K562 treated with DMSO at 1 percent for 12 hours (cell line): ENCODE results near the gene SLC25A2. TPM values are rescaled to one million over a fixed set of nuclear protein-coding genes. Genes with fewer than 3 reads are reported as not detected.

Experiments used
- total RNA-seq: library from RNA; unstranded; fragments of 300-600 nt; gene quantifications from 2 replicates; pipeline ENCODE4 v1.2.3, GENCODE V29; 2022; ENCODE audit not compliant: insufficient read depth

SLC25A2 gene
- total RNA-seq, result not detected in 2 replicates

DNA sequence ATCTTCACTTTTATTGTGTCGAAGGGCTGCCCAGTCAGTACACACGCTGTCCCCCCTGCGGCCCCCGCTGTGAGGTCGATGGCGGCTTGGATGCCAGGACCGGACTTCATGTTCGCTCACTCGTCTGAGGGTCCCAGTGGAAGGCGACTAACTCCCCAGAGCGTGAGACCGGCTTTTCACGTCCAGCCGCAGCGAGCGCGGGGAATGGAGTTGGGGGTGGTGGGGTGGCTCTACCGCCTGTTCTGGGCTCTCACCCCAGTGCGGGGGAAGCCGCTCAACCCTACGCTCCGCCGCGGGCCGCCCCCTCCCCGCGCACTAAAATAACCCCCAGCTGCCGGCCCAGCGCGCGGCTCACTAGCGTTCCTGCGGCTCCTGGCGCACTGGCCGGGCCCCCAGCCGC is at the start of gene SLC25A2:
Gene SLC25A2 (minus strand): TSS at position 294 of the 400 bp plus-strand sequence. CDS start 184 bp downstream, at position 110.

GRCh38 chr5:141349917-141350619 is 46.2 kb upstream of the SLC25A2 start, which contains the start of gene PCDHGB1:
TSS of gene PCDHGB1 (plus strand) at chr5:141350099. CDS start at chr5:141350261, 162 bp downstream.

GRCh38 chr5:141343242-141343952 is 39.5 kb upstream of the SLC25A2 start, which contains the start of gene PCDHGA3:
TSS of gene PCDHGA3 (plus strand) at chr5:141343829. CDS start at chr5:141344034, 205 bp downstream.

GRCh38 chr5:141338538-141339306 is 34.9 kb upstream of the SLC25A2 start, which contains the start of gene PCDHGA2:
TSS of gene PCDHGA2 (plus strand) at chr5:141338760.

DNA sequence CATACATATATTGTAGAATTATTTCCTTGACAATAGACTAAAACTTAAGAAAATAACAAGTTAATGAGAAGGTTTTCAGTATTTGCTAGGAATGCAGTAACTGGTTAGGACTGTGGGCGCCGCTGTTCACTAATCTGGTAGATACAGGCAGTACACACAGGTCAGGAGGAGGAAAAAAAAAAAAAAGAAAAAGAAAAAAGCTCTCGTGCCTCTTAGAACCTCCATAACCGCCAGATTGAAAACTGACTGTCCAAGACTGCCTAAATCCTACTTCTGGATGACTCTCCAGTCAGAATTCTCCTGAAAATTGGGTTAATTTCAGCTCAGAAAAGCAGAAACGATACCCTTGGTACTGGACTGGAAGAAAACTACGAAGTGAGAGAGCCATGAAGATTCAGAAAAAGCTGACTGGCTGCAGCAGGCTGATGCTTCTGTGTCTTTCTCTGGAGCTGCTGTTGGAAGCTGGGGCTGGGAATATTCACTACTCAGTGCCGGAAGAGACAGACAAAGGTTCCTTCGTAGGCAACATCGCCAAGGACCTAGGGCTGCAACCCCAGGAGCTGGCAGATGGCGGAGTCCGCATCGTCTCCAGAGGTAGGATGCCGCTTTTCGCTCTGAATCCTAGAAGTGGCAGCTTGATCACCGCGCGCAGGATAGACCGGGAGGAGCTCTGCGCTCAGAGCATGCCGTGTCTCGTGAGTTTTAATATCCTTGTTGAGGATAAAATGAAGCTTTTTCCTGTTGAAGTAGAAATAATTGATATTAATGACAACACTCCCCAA is 26.6 kb upstream of the SLC25A2 start, which contains the start of gene PCDHGA1:
Gene PCDHGA1 (plus strand): TSS at position 216 of the 782 bp plus-strand sequence.

DNA sequence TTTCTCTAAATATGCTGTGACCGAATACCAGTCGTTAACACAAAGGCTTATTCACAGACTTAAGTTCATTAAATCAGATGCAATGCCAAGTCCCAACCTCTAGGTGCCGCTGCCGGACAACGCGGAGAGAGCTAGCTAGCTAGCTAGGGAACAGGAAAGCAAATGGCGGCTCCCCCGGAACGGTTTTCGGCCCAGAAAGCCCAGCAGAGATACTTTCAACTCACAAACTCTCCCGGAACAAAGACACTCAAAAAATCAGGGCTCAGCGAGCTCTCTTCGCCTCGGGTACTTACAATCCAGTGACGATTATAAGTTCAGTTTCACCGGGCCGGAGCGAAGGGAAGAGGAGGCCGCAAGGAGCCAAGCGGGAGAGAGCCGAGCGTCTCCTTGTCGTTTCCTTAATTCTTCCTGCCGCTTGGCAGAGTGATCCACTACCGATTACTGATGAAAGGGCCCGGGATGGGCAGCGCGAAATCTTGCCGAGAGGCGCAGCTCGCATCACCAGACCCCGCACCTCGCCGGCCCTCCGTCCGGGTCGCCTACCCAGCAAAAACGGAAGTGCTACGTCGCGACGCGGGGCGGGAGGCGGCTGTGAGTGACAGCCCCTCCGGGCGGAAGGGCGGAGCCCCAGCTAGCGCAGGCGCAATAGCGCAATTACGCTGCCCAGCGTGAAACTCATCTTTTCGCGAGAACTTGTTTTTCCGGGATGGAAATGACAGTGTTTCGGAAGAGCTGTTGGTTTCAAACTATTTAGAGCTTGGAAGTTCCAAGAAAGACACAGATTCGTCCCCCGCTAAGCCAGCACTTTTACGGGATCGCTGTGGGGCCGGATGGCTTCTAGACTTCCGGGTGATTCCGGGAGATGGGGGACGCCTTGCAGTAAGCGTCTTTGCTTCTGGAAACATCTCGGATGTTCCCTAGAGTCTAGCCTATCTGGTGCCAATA is 16.6 kb upstream of the SLC25A2 start, which contains the start of gene TAF7:
Gene TAF7 (minus strand): TSS at position 560 of the 945 bp plus-strand sequence. CDS start 740 bp downstream, outside the sequence.

Other genes with a start within 250 kb of the SLC25A2 start
- gene PCDHB2, start 209.4 kb downstream of the SLC25A2 start, total RNA-seq, result 0.14 TPM in 1 of 2 replicates, not detected in the other
- not detected in 2 replicates for gene PCDHB3, start 203.6 kb downstream of the SLC25A2 start, total RNA-seq
- not detected in 2 replicates for gene PCDHB4, start 182.2 kb downstream of the SLC25A2 start, total RNA-seq
- gene PCDHB5, start 168.8 kb downstream of the SLC25A2 start, total RNA-seq, result 0.25 TPM in 1 of 2 replicates, not detected in the other
- gene PCDHB6, start 154.0 kb downstream of the SLC25A2 start, total RNA-seq, result not detected in 2 replicates
- gene PCDHB7, start 131.4 kb downstream of the SLC25A2 start, total RNA-seq, result not detected in 2 replicates
- not detected in 2 replicates for gene PCDHB8, start 126.3 kb downstream of the SLC25A2 start, total RNA-seq
- gene PCDHB16, start 121.7 kb downstream of the SLC25A2 start, total RNA-seq, result 0.15 TPM in 1 of 2 replicates, not detected in the other
- gene PCDHB9, start 116.9 kb downstream of the SLC25A2 start, total RNA-seq, result not detected in 2 replicates
- not detected in 2 replicates for gene PCDHB10, start 111.7 kb downstream of the SLC25A2 start, total RNA-seq
- not detected in 2 replicates for gene PCDHB11, start 104.4 kb downstream of the SLC25A2 start, total RNA-seq
- not detected in 2 replicates for gene PCDHB12, start 95.3 kb downstream of the SLC25A2 start, total RNA-seq
- gene PCDHB13, start 90.1 kb downstream of the SLC25A2 start, total RNA-seq, result 0.26 TPM in 1 of 2 replicates, not detected in the other
- gene PCDHB14, start 80.7 kb downstream of the SLC25A2 start, total RNA-seq, result not detected in 2 replicates
- gene PCDHB15, start 58.7 kb downstream of the SLC25A2 start, total RNA-seq, result 0.33 TPM in 1 of 2 replicates, not detected in the other
- gene TAF7, start 16.7 kb upstream of the SLC25A2 start, total RNA-seq, result 75.1 and 124 TPM in 2 replicates
- 0.19 TPM in 1 of 2 replicates, not detected in the other for gene PCDHGA1, start 26.5 kb upstream of the SLC25A2 start, total RNA-seq
- gene PCDHGA2, start 34.7 kb upstream of the SLC25A2 start, total RNA-seq, result 0.79 TPM in 1 of 2 replicates, not detected in the other
- gene PCDHGA3, start 39.8 kb upstream of the SLC25A2 start, total RNA-seq, result 0.30 and 1.1 TPM in 2 replicates
- 0.28 TPM in 1 of 2 replicates, not detected in the other for gene PCDHGB1, start 46.0 kb upstream of the SLC25A2 start, total RNA-seq
- gene PCDHGA4, start 51.0 kb upstream of the SLC25A2 start, total RNA-seq, result 1.7 TPM in 1 of 2 replicates, not detected in the other
- gene PCDHGB2, start 55.9 kb upstream of the SLC25A2 start, total RNA-seq, result 0.52 TPM in 1 of 2 replicates, not detected in the other
- 0.33 TPM in 1 of 2 replicates, not detected in the other for gene PCDHGA5, start 60.1 kb upstream of the SLC25A2 start, total RNA-seq
- gene PCDHGB3, start 66.2 kb upstream of the SLC25A2 start, total RNA-seq, result 1.2 TPM in 1 of 2 replicates, not detected in the other
- gene PCDHGA6, start 69.8 kb upstream of the SLC25A2 start, total RNA-seq, result 0.13 and 0.52 TPM in 2 replicates
- gene PCDHGA7, start 78.7 kb upstream of the SLC25A2 start, total RNA-seq, result 0.23 TPM in 1 of 2 replicates, not detected in the other
- 0.23 TPM in 1 of 2 replicates, not detected in the other for gene PCDHGB4, start 83.6 kb upstream of the SLC25A2 start, total RNA-seq
- 0.36 and 0.68 TPM in 2 replicates for gene PCDHGA8, start 88.6 kb upstream of the SLC25A2 start, total RNA-seq
- 0.50 and 0.74 TPM in 2 replicates for gene PCDHGB5, start 93.9 kb upstream of the SLC25A2 start, total RNA-seq
- 0.39 TPM in 1 of 2 replicates, not detected in the other for gene PCDHGA9, start 98.7 kb upstream of the SLC25A2 start, total RNA-seq
- gene PCDHGB6, start 104.0 kb upstream of the SLC25A2 start, total RNA-seq, result not detected in 2 replicates
- gene PCDHGA10, start 108.9 kb upstream of the SLC25A2 start, total RNA-seq, result 0.19 TPM in 1 of 2 replicates, not detected in the other
- not detected in 2 replicates for gene PCDHGB7, start 113.6 kb upstream of the SLC25A2 start, total RNA-seq
- not detected in 2 replicates for gene PCDHGA11, start 117.0 kb upstream of the SLC25A2 start, total RNA-seq
- not detected in 2 replicates for gene PCDHGA12, start 126.5 kb upstream of the SLC25A2 start, total RNA-seq
- not detected in 2 replicates for gene PCDHGC3, start 171.9 kb upstream of the SLC25A2 start, total RNA-seq
- gene PCDHGC4, start 181.0 kb upstream of the SLC25A2 start, total RNA-seq, result not detected in 2 replicates
- not detected in 2 replicates for gene PCDHGC5, start 185.0 kb upstream of the SLC25A2 start, total RNA-seq